ENCODE measurements around the gene GZMM. TPM values are rescaled to one million over a fixed set of nuclear protein-coding genes. Genes with fewer than 3 reads are reported as not detected.

The GZMM gene
- total and polyA plus RNA-seq, 2 of the 13 experiments (the other 11 are each of a cell fraction or from before 2014, with no cell fraction given), result 0.07 TPM; not detected in 1

GRCh38 chr19:591099-591958 lies 47.5 kb downstream of the GZMM start (continued):
- TF ChIP-seq IKZF5 (CRISPR knock-in tag; IDR thresholded peaks at IDR 0.05), result peak; percentile 66
- peak; percentile 42; the same call in 1 of the 2 replicates for TF ChIP-seq TERF1 (CRISPR knock-in tag; IDR thresholded peaks at IDR 0.05)
- peak; percentile 82; the same call in 1 of the 2 replicates for TF ChIP-seq ETV6 (CRISPR knock-in tag; conservative IDR thresholded peaks at IDR 0.05)
- peak; percentile 33 for TF ChIP-seq HNRNPK (IDR thresholded peaks at IDR 0.05; ENCODE audit: low read depth, low read length, poor library complexity, severe bottlenecking)
- TF ChIP-seq BRD4 (CRISPR knock-in tag; IDR thresholded peaks at IDR 0.05), result no peak
- TF ChIP-seq SALL1 (CRISPR knock-in tag; IDR thresholded peaks at IDR 0.05), result peak; percentile 87
- TF ChIP-seq SAFB2 (CRISPR knock-in tag; IDR thresholded peaks at IDR 0.05; ENCODE audit: borderline replicate concordance, low read depth), result no peak
- no peak; the same call in 1 of the 2 replicates for TF ChIP-seq ETV5 (CRISPR knock-in tag; IDR thresholded peaks at IDR 0.05; ENCODE audit: borderline replicate concordance)
- no peak for TF ChIP-seq TRAFD1 (CRISPR knock-in tag; IDR thresholded peaks at IDR 0.05; ENCODE audit: borderline replicate concordance)
- TF ChIP-seq ZFP36L2 (CRISPR knock-in tag; IDR thresholded peaks at IDR 0.05), result 0 out of 2 replicates have a peak, but pooled peaks have one; percentile 66
- TF ChIP-seq ZNF501 (CRISPR knock-in tag; IDR thresholded peaks at IDR 0.05), result peak; percentile 37; the same call in 1 of the 2 replicates
- TF ChIP-seq ZNF256 (CRISPR knock-in tag; conservative IDR thresholded peaks at IDR 0.05), result peak; percentile 80; the same call in 1 of the 2 replicates
- no peak for TF ChIP-seq PAWR (CRISPR knock-in tag; IDR thresholded peaks at IDR 0.05; ENCODE audit: borderline replicate concordance)
- TF ChIP-seq KAT7 (CRISPR knock-in tag; IDR thresholded peaks at IDR 0.05; ENCODE audit: borderline replicate concordance), result no peak
- TF ChIP-seq CHD4 (IDR thresholded peaks at IDR 0.05; ENCODE audit: borderline replicate concordance, low read length), result no peak
- TF ChIP-seq MYPOP (CRISPR knock-in tag; IDR thresholded peaks at IDR 0.05), result peak; percentile 41; the same call in 1 of the 2 replicates
- no peak for TF ChIP-seq RFXANK (CRISPR knock-in tag; IDR thresholded peaks at IDR 0.05)
- no peak for TF ChIP-seq DMAP1 (CRISPR knock-in tag; IDR thresholded peaks at IDR 0.05)
- peak; percentile 41; the same call in 1 of the 2 replicates for TF ChIP-seq ZBTB38 (CRISPR knock-in tag; IDR thresholded peaks at IDR 0.05)
- 0 out of 2 replicates have a peak, but pooled peaks have one; percentile 54 for TF ChIP-seq ZMAT3 (CRISPR knock-in tag; conservative IDR thresholded peaks at IDR 0.05)
- TF ChIP-seq PBX2 (CRISPR knock-in tag; IDR thresholded peaks at IDR 0.05), result no peak
- no peak; the same call in 1 of the 2 replicates for TF ChIP-seq ZNF598 (CRISPR knock-in tag; IDR thresholded peaks at IDR 0.05; ENCODE audit: borderline replicate concordance)
- TF ChIP-seq ATRX (CRISPR knock-in tag; IDR thresholded peaks at IDR 0.05; ENCODE audit: borderline replicate concordance), result no peak
- no peak for TF ChIP-seq U2AF1 (optimal IDR thresholded peaks at IDR 0.05; ENCODE audit: low read depth, low read length)

Measured in HepG2 (cell line).